GM21526 (cell line): ENCODE measurements around the gene VSIG4.
A peak's percentile ranks its signal among the peaks of the same experiment; 100 is the strongest.

Source experiments
- ATAC-seq: cut with Tn5 transposase; IDR thresholded peaks from one replicate; pipeline ENCODE4 v1.9.1; 2021; ENCODE audit warnings: moderate library complexity; ENCODE audit not compliant: unreplicated experiment, low FRiP score

The VSIG4 gene

GRCh38 chrX:66012094-66012534 lies 27.8 kb downstream of the VSIG4 start:
- ATAC-seq, result peak; percentile 33

GRCh38 chrX:66009231-66009845 lies 30.5 kb downstream of the VSIG4 start:
- no peak for ATAC-seq

- no peak for ATAC-seq
These were observed 31.4 kb downstream of the VSIG4 start for GRCh38 chrX:66008328-66008970.

GRCh38 chrX:66007851-66008250 lies 32.0 kb downstream of the VSIG4 start:
- ATAC-seq, result no peak

- no peak for ATAC-seq
These were observed 33.9 kb downstream of the VSIG4 start for GRCh38 chrX:66005830-66006449.

- no peak for ATAC-seq
These were observed 34.7 kb downstream of the VSIG4 start for GRCh38 chrX:66004928-66005829.

- ATAC-seq, result peak; percentile 66
These were observed 36.8 kb downstream of the VSIG4 start for GRCh38 chrX:66002824-66003680.

- ATAC-seq, result no peak
These were observed 38.3 kb downstream of the VSIG4 start for GRCh38 chrX:66001596-66001995.

GRCh38 chrX:66000628-66001272 lies 39.1 kb downstream of the VSIG4 start:
- no peak for ATAC-seq

GRCh38 chrX:66000178-66000577 lies 39.7 kb downstream of the VSIG4 start:
- no peak for ATAC-seq

- ATAC-seq, result no peak
These were observed 40.2 kb downstream of the VSIG4 start for GRCh38 chrX:65999563-66000148.

- ATAC-seq, result no peak
These were observed 40.8 kb downstream of the VSIG4 start for GRCh38 chrX:65999029-65999562.

GRCh38 chrX:65997978-65998717 lies 41.7 kb downstream of the VSIG4 start:
- no peak for ATAC-seq

GRCh38 chrX:65994519-65995506 lies 45.1 kb downstream of the VSIG4 start:
- ATAC-seq, result no peak

- no peak for ATAC-seq
These were observed 45.9 kb downstream of the VSIG4 start for GRCh38 chrX:65993915-65994460.

GRCh38 chrX:65993332-65993731 lies 46.5 kb downstream of the VSIG4 start:
- no peak for ATAC-seq

- ATAC-seq, result no peak
These were observed 49.2 kb downstream of the VSIG4 start for GRCh38 chrX:65990702-65991101.
